ENCODE measurements around the gene AUTS2. TPM values are rescaled to one million over a fixed set of nuclear protein-coding genes. Genes with fewer than 3 reads are reported as not detected.

The AUTS2 gene
- total and polyA plus RNA-seq, 2 of the 8 experiments (the other 6 are each of a cell fraction or from before 2014, with no cell fraction given): 25.9 to 101 TPM

DNA sequence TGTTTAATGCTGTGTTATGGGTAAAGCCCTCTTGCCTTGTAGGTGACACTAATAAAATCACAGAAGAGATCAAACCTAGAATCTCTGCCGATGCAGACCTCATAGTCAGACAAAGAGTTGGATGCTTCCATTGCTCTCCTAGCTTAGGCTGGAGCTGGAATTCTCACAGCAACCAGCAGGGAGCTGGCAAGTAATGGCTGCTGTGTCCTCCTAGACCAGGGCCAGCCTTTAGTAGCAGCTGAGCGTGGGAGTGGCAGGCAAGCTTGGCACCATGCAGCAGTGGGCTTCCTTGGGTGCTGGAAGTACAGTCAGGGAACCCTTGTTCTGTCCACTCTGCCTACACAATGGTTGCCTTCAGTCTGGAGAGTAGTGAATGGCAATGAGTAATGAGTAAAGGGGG lies 935.3 kb downstream of the AUTS2 start (continued):
- TF ChIP-seq, protein P1, sequence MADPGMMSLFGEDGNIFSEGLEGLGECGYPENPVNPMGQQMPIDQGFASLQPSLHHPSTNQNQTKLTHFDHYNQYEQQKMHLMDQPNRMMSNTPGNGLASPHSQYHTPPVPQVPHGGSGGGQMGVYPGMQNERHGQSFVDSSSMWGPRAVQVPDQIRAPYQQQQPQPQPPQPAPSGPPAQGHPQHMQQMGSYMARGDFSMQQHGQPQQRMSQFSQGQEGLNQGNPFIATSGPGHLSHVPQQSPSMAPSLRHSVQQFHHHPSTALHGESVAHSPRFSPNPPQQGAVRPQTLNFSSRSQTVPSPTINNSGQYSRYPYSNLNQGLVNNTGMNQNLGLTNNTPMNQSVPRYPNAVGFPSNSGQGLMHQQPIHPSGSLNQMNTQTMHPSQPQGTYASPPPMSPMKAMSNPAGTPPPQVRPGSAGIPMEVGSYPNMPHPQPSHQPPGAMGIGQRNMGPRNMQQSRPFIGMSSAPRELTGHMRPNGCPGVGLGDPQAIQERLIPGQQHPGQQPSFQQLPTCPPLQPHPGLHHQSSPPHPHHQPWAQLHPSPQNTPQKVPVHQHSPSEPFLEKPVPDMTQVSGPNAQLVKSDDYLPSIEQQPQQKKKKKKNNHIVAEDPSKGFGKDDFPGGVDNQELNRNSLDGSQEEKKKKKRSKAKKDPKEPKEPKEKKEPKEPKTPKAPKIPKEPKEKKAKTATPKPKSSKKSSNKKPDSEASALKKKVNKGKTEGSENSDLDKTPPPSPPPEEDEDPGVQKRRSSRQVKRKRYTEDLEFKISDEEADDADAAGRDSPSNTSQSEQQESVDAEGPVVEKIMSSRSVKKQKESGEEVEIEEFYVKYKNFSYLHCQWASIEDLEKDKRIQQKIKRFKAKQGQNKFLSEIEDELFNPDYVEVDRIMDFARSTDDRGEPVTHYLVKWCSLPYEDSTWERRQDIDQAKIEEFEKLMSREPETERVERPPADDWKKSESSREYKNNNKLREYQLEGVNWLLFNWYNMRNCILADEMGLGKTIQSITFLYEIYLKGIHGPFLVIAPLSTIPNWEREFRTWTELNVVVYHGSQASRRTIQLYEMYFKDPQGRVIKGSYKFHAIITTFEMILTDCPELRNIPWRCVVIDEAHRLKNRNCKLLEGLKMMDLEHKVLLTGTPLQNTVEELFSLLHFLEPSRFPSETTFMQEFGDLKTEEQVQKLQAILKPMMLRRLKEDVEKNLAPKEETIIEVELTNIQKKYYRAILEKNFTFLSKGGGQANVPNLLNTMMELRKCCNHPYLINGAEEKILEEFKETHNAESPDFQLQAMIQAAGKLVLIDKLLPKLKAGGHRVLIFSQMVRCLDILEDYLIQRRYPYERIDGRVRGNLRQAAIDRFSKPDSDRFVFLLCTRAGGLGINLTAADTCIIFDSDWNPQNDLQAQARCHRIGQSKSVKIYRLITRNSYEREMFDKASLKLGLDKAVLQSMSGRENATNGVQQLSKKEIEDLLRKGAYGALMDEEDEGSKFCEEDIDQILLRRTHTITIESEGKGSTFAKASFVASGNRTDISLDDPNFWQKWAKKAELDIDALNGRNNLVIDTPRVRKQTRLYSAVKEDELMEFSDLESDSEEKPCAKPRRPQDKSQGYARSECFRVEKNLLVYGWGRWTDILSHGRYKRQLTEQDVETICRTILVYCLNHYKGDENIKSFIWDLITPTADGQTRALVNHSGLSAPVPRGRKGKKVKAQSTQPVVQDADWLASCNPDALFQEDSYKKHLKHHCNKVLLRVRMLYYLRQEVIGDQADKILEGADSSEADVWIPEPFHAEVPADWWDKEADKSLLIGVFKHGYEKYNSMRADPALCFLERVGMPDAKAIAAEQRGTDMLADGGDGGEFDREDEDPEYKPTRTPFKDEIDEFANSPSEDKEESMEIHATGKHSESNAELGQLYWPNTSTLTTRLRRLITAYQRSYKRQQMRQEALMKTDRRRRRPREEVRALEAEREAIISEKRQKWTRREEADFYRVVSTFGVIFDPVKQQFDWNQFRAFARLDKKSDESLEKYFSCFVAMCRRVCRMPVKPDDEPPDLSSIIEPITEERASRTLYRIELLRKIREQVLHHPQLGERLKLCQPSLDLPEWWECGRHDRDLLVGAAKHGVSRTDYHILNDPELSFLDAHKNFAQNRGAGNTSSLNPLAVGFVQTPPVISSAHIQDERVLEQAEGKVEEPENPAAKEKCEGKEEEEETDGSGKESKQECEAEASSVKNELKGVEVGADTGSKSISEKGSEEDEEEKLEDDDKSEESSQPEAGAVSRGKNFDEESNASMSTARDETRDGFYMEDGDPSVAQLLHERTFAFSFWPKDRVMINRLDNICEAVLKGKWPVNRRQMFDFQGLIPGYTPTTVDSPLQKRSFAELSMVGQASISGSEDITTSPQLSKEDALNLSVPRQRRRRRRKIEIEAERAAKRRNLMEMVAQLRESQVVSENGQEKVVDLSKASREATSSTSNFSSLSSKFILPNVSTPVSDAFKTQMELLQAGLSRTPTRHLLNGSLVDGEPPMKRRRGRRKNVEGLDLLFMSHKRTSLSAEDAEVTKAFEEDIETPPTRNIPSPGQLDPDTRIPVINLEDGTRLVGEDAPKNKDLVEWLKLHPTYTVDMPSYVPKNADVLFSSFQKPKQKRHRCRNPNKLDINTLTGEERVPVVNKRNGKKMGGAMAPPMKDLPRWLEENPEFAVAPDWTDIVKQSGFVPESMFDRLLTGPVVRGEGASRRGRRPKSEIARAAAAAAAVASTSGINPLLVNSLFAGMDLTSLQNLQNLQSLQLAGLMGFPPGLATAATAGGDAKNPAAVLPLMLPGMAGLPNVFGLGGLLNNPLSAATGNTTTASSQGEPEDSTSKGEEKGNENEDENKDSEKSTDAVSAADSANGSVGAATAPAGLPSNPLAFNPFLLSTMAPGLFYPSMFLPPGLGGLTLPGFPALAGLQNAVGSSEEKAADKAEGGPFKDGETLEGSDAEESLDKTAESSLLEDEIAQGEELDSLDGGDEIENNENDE (IDR thresholded peaks at IDR 0.05; ENCODE audit: insufficient replicate concordance, low read length): no peak
- TF ChIP-seq GTF2F1 (IDR thresholded peaks at IDR 0.05; ENCODE audit: borderline replicate concordance, low read depth, low read length): no peak
- no peak for TF ChIP-seq RXRA (IDR thresholded peaks at IDR 0.05; ENCODE audit: insufficient read depth, low read depth, low read length)
- no peak for TF ChIP-seq BACH1 (IDR thresholded peaks at IDR 0.05; ENCODE audit: low read length)
- no peak for TF ChIP-seq TAF7 (optimal IDR thresholded peaks at IDR 0.05; ENCODE audit: borderline replicate concordance, low read depth, low read length)
- TF ChIP-seq BRCA1 (IDR thresholded peaks at IDR 0.05; ENCODE audit: low read depth, low read length): no peak
- no peak for TF ChIP-seq SIRT6 (IDR thresholded peaks at IDR 0.05; ENCODE audit: low read length)
- TF ChIP-seq HDAC2 (IDR thresholded peaks at IDR 0.05; ENCODE audit: borderline replicate concordance in 1 of 2, low read depth in 2 of 2, low read length in 2 of 2): no peak
- no peak for TF ChIP-seq JUND (IDR thresholded peaks at IDR 0.05; ENCODE audit: low read length)
- TF ChIP-seq RAD21 (IDR thresholded peaks at IDR 0.05 in 1 of 2, conservative IDR thresholded peaks at IDR 0.05 in 1 of 2; ENCODE audit: low read depth in 2 of 2, low read length in 2 of 2): no peak
- no peak for TF ChIP-seq EZH2 (IDR thresholded peaks at IDR 0.05; ENCODE audit: low read depth, low read length, severe bottlenecking)
- TF ChIP-seq MAFK (IDR thresholded peaks at IDR 0.05; ENCODE audit: low read depth, low read length): no peak
